Activated T-cell treated with anti-CD3 and anti-CD28 coated beads, Interleukin-2, amount 50 U/mL, for 4 hours (primary cell): ENCODE measurements around the gene MS4A18. TPM values are rescaled to one million over a fixed set of nuclear protein-coding genes. Genes with fewer than 3 reads are reported as not detected.

Source experiments
- total RNA-seq, 3 donors: library from RNA; stranded (reverse); gene quantifications; one replicate each; pipeline ENCODE4 v1.2.1, GENCODE V29; 2021

MS4A18 gene
- total RNA-seq, 3 donors from 2014 or later = not detected

Other genes with a start within 250 kb of the MS4A18 start
- gene MS4A12, start 231.9 kb upstream of the MS4A18 start, total RNA-seq = not detected
- not detected for gene MS4A13, start 209.3 kb upstream of the MS4A18 start, total RNA-seq
- not detected for gene MS4A8, start 25.1 kb upstream of the MS4A18 start, total RNA-seq
- not detected for gene MS4A15, start 32.1 kb downstream of the MS4A18 start, total RNA-seq
- not detected for gene MS4A10, start 60.6 kb downstream of the MS4A18 start, total RNA-seq
- gene CCDC86, start 117.4 kb downstream of the MS4A18 start, total RNA-seq = 100 to 1,000 TPM; 182 to 218 (median 190) TPM
- under 1 TPM; 0.23 to 0.45 (median 0.35) TPM for gene PTGDR2, start 131.2 kb downstream of the MS4A18 start, total RNA-seq
- gene ZP1, start 142.8 kb downstream of the MS4A18 start, total RNA-seq = not detected
- 100 to 1,000 TPM; 297 to 335 (median 311) TPM for gene PRPF19, start 181.9 kb downstream of the MS4A18 start, total RNA-seq
- 100 to 1,000 TPM; 184 to 216 (median 204) TPM for gene TMEM109, start 189.4 kb downstream of the MS4A18 start, total RNA-seq
- gene TMEM132A, start 199.7 kb downstream of the MS4A18 start, total RNA-seq = 1 to 10 TPM in 2 of 3 donors, under 1 TPM in 1; 0.84 to 1.4 (median 1.4) TPM
- 1 to 10 TPM; 3.8 to 6.1 (median 5.5) TPM for gene SLC15A3, start 227.5 kb downstream of the MS4A18 start, total RNA-seq
- gene CD6, start 247.0 kb downstream of the MS4A18 start, total RNA-seq = 100 to 1,000 TPM; 638 to 711 (median 642) TPM